GM18873 (cell line): ENCODE data around the gene JARID2.
A peak's percentile ranks its signal among the peaks of the same experiment; 100 is the strongest.
"Not testable (repeated sequence)": the region's sequence is repeated elsewhere in the genome, so short reads cannot be mapped to it uniquely, and the experiment has no call there.

Source experiments
- ATAC-seq: cut with Tn5 transposase; IDR thresholded peaks from one replicate; pipeline ENCODE4 v1.9.1; 2021; ENCODE audit warnings: mild to moderate bottlenecking, moderate library complexity, moderate number of reproducible peaks; ENCODE audit not compliant: unreplicated experiment, low FRiP score

JARID2 gene

GRCh38 chr6:15285682-15286294 lies 39.9 kb downstream of the JARID2 start:
- ATAC-seq: no peak

GRCh38 chr6:15287670-15288375 lies 42.0 kb downstream of the JARID2 start:
- peak; percentile 93 for ATAC-seq

GRCh38 chr6:15288856-15289255 lies 43.0 kb downstream of the JARID2 start:
- ATAC-seq: no peak

GRCh38 chr6:15289456-15289855 lies 43.6 kb downstream of the JARID2 start:
- not testable (repeated sequence) for ATAC-seq

- no peak for ATAC-seq
These were observed 44.3 kb downstream of the JARID2 start for GRCh38 chr6:15290067-15290680.

GRCh38 chr6:15290962-15291704 lies 45.3 kb downstream of the JARID2 start:
- no peak for ATAC-seq

- ATAC-seq: no peak
These were observed 46.9 kb downstream of the JARID2 start for GRCh38 chr6:15292721-15293302.

- ATAC-seq: no peak
These were observed 47.8 kb downstream of the JARID2 start for GRCh38 chr6:15293674-15294073.

GRCh38 chr6:15294504-15294903 lies 48.6 kb downstream of the JARID2 start:
- no peak for ATAC-seq

GRCh38 chr6:15296249-15296648 lies 50.4 kb downstream of the JARID2 start:
- ATAC-seq: no peak

- peak; percentile 61 for ATAC-seq
These were observed 50.9 kb downstream of the JARID2 start for GRCh38 chr6:15296735-15297134.

- not testable (repeated sequence) for ATAC-seq
These were observed 51.3 kb downstream of the JARID2 start for GRCh38 chr6:15297167-15297566.

GRCh38 chr6:15297895-15298590 lies 52.2 kb downstream of the JARID2 start:
- ATAC-seq: no peak

- peak; percentile 81 for ATAC-seq
These were observed 53.7 kb downstream of the JARID2 start for GRCh38 chr6:15299430-15300131.

- ATAC-seq: no peak
These were observed 55.5 kb downstream of the JARID2 start for GRCh38 chr6:15301179-15302006.

GRCh38 chr6:15303162-15303919 lies 57.5 kb downstream of the JARID2 start:
- no peak for ATAC-seq

- no peak for ATAC-seq
These were observed 58.0 kb downstream of the JARID2 start for GRCh38 chr6:15303920-15304291.
